MM.1S (cell line): ENCODE data around the gene SLC10A3.

Experiments
- DNase-seq: peaks from one replicate; pipeline ENCODE4 v3.0.0-alpha.2; 2015
- H2AFZ ChIP-seq: fragments of 300-600 bp; sonication (generic); 2 replicates; pipeline ENCODE4 v1.6.0; 2016; ENCODE audit warnings: antibody characterized with exemption, low read length
- H3F3A ChIP-seq: fragments of 300-600 bp; sonication (generic); 2 replicates; pipeline ENCODE4 v1.6.1; 2016; ENCODE audit warnings: mild to moderate bottlenecking, antibody characterized with exemption, low read length, moderate library complexity, mixed read lengths; ENCODE audit not compliant: insufficient read depth
- H3K27ac ChIP-seq: fragments of 300-600 bp; sonication (generic); 2 replicates; pipeline ENCODE4 v1.5.1; 2016; ENCODE audit warnings: mild to moderate bottlenecking, low read length
- H3K27me3 ChIP-seq: fragments of 300-600 bp; sonication (generic); replicated peaks from 2 replicates; pipeline ENCODE4 v1.6.0; 2016; ENCODE audit warnings: low read length; ENCODE audit not compliant: insufficient read depth
- H3K36me3 ChIP-seq: fragments of 300-600 bp; sonication (generic); replicated peaks from 2 replicates; pipeline ENCODE4 v1.6.1; 2016; ENCODE audit warnings: mild to moderate bottlenecking, low read length, mixed read lengths; ENCODE audit not compliant: insufficient read depth
- H3K4me1 ChIP-seq: fragments of 300-600 bp; sonication (generic); 2 replicates; pipeline ENCODE4 v1.6.1; 2016; ENCODE audit warnings: low read length, mixed read lengths
- H3K4me2 ChIP-seq: fragments of 300-600 bp; sonication (generic); 2 replicates; pipeline ENCODE4 v1.6.0; 2016; ENCODE audit warnings: low read depth, low read length
- H3K4me3 ChIP-seq: fragments of 300-600 bp; sonication (generic); 2 replicates; pipeline ENCODE4 v1.5.1; 2016; ENCODE audit warnings: low read length, mixed read lengths
- H3K79me2 ChIP-seq: fragments of 300-600 bp; sonication (generic); 2 replicates; pipeline ENCODE4 v1.6.1; 2016; ENCODE audit warnings: mixed run types, low read length, mixed read lengths
- H3K9ac ChIP-seq: fragments of 300-600 bp; sonication (generic); 2 replicates; pipeline ENCODE4 v1.6.1; 2016; ENCODE audit warnings: low read length, mixed read lengths
- H3K9me2 ChIP-seq: fragments of 300-600 bp; sonication (generic); replicated peaks from 2 replicates; pipeline ENCODE4 v1.6.1; 2016; ENCODE audit warnings: mild to moderate bottlenecking, low read length, mixed read lengths; ENCODE audit not compliant: insufficient read depth
- H3K9me3 ChIP-seq: fragments of 300-600 bp; sonication (generic); replicated peaks from 2 replicates; pipeline ENCODE4 v1.6.1; 2016; ENCODE audit warnings: mild to moderate bottlenecking, low read length, mixed read lengths; ENCODE audit not compliant: insufficient read depth
- H4K20me1 ChIP-seq: fragments of 300-600 bp; sonication (generic); 2 replicates; pipeline ENCODE4 v1.6.1; 2016; ENCODE audit warnings: mild to moderate bottlenecking, low read length, moderate library complexity, mixed read lengths; ENCODE audit not compliant: insufficient read depth
- EZH2 ChIP-seq: fragments of 300-600 bp; sonication (generic); optimal IDR thresholded peaks from 2 replicates; pipeline ENCODE3; 2017; ENCODE audit warnings: low read depth, mild to moderate bottlenecking, antibody characterized with exemption, low read length, mixed read lengths
- EZH2phosphoT487 ChIP-seq: fragments of 300-600 bp; sonication (generic); IDR thresholded peaks from 2 replicates; pipeline ENCODE4 v1.6.1; 2018; ENCODE audit warnings: antibody characterized with exemption, low read length
- TF ChIP-seq, protein P1 (sequence below): fragments of 300-600 bp; sonication (generic); IDR thresholded peaks from 2 replicates; pipeline ENCODE4 v1.5.1; 2016; ENCODE audit warnings: antibody characterized with exemption, low read length, mixed read lengths

SLC10A3 gene

DNA sequence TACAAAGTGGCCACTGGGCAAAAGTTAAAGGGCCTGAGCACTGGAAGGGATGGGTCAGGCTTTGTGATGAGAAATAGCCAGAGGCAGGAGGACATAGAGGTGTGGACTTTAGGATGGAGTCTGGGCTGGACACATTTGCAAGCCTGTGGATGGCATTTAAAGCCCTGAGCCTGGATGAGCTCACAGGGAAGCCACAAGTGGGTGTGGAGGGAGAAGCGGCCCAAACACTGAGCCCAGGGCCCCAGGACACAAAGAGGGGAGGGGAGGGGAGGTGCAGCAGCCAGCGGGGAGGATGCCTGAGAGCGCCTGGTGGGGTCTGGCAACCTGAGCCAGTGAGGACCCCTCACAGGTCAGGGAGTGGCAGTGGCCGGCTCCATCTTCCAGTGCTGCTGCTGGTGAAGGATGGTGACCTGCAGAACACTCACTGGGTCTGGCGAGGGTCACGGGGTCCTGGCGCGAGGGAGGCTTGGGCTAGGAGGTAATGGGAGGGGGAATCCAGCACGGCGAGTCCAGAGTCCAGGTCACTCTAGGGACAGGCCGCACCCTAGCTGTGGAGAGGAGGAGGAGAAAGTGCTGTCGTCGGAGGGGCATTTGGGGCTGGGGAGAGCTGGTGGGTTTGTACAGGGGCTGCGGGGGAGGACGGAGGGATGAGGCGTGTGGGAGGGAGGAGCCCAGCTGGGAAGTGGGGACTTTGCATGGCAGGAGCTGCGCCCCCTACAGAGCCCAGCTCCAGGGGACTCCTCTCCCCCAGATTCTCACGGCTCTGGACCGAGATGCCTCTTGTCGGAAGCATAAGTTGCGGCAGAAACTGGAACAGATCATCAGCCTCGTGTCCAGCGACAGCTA, 18.4 kb downstream of the SLC10A3 start:
- Histone ChIP-seq H4K20me1 (no peaks in the 10 kb centered on the region), H3F3A (no peaks in the 10 kb centered on the region), H3K27ac (no peak overlapping the region), H3K9me2 (no peaks in the 10 kb centered on the region), H3K79me2 (no peaks in the 10 kb centered on the region), H3K4me1 (no peaks in the 10 kb centered on the region), H2AFZ (no peak overlapping the region), H3K9ac (no peak overlapping the region), H3K36me3 (no peaks in the 10 kb centered on the region), H3K4me2 (no peak overlapping the region), H3K4me3 (no peak overlapping the region), H3K9me3 (no peaks in the 10 kb centered on the region), H3K27me3 (no peaks in the 10 kb centered on the region)
- DNase-seq: no peak
- TF ChIP-seq EZH2 (no peak), EZH2phosphoT487 (no peak)
- TF ChIP-seq, protein P1, sequence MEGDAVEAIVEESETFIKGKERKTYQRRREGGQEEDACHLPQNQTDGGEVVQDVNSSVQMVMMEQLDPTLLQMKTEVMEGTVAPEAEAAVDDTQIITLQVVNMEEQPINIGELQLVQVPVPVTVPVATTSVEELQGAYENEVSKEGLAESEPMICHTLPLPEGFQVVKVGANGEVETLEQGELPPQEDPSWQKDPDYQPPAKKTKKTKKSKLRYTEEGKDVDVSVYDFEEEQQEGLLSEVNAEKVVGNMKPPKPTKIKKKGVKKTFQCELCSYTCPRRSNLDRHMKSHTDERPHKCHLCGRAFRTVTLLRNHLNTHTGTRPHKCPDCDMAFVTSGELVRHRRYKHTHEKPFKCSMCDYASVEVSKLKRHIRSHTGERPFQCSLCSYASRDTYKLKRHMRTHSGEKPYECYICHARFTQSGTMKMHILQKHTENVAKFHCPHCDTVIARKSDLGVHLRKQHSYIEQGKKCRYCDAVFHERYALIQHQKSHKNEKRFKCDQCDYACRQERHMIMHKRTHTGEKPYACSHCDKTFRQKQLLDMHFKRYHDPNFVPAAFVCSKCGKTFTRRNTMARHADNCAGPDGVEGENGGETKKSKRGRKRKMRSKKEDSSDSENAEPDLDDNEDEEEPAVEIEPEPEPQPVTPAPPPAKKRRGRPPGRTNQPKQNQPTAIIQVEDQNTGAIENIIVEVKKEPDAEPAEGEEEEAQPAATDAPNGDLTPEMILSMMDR: no peak

DNA sequence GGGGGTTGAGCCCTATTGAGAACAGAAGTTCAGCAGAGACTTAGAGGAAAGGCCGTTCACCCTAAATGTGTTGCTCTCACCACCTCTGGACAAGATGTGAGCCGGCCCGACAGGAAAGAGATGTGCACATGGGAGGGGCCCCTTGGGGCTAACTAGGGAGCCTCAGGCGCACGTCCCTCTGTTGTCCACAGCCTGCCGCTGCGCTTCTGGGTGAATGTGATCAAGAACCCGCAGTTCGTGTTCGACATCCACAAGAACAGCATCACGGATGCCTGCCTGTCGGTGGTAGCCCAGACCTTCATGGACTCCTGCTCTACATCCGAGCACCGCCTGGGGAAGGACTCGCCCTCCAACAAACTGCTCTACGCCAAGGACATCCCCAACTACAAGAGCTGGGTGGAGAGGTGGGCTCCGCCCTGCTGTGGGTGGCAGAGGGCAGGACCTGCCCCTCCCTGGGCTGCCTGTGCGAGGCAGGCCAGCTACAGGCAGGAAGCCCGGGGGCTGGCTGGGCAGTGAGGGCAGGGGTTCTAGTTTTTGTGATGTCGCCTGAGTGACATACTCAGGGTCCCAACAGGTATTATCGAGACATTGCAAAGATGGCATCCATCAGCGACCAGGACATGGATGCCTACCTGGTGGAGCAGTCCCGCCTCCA, 19.4 kb downstream of the SLC10A3 start:
- Histone ChIP-seq H3K9ac (no peak overlapping the region), H3K36me3 (no peaks in the 10 kb centered on the region), H3K4me1 (no peaks in the 10 kb centered on the region), H3K9me2 (no peaks in the 10 kb centered on the region), H3K27ac (no peak overlapping the region), H3K79me2 (no peaks in the 10 kb centered on the region), H3K27me3 (no peaks in the 10 kb centered on the region), H4K20me1 (no peaks in the 10 kb centered on the region), H3K4me2 (no peak overlapping the region), H2AFZ (no peak overlapping the region), H3K4me3 (no peak overlapping the region), H3F3A (no peaks in the 10 kb centered on the region), H3K9me3 (no peaks in the 10 kb centered on the region)
- DNase-seq: no peak
- no peak for TF ChIP-seq EZH2
- TF ChIP-seq EZH2phosphoT487: no peak
- TF ChIP-seq, protein P1: no peak

DNA sequence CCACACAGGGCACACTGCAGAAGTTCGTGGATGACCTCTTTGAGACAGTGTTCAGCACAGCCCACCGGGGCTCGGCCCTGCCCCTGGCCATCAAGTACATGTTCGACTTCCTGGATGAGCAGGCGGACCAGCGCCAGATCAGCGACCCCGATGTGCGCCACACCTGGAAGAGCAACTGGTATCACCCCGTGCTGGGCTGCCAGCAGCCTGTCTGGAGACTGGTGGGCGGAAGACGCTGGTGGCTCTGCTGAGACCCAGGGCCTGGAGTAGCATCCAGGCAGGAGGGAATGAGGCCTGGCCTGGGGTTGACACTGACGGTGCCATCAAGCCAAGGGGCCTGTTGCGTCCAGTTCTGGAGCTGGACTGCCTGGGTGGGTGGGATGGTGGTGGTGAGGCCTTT, 20.0 kb downstream of the SLC10A3 start:
- H4K20me1 ChIP-seq: no peaks in the 10 kb centered on the region
- TF ChIP-seq EZH2: no peak
- TF ChIP-seq, protein P1: no peak
- TF ChIP-seq EZH2phosphoT487: no peak
- no peak for DNase-seq
- no peaks in the 10 kb centered on the region for H3K79me2 ChIP-seq
- no peaks in the 10 kb centered on the region for H3F3A ChIP-seq
- no peaks in the 10 kb centered on the region for H3K27me3 ChIP-seq
- no peak overlapping the region for H3K4me2 ChIP-seq
- no peak overlapping the region for H3K27ac ChIP-seq
- H3K9me2 ChIP-seq: no peaks in the 10 kb centered on the region
- no peak overlapping the region for H3K4me3 ChIP-seq
- H3K9me3 ChIP-seq: no peaks in the 10 kb centered on the region
- no peak overlapping the region for H2AFZ ChIP-seq
- H3K9ac ChIP-seq: no peak overlapping the region
- no peaks in the 10 kb centered on the region for H3K36me3 ChIP-seq
- H3K4me1 ChIP-seq: no peaks in the 10 kb centered on the region
